ENCODE results near the gene TMEM47.

Gene TMEM47

GRCh38 chrX:34656842-34657725 lies at the start of gene TMEM47:
TSS of gene TMEM47 (minus strand) at chrX:34657285. CDS start at chrX:34657029, 256 bp downstream.
- TF ChIP-seq, protein P1, sequence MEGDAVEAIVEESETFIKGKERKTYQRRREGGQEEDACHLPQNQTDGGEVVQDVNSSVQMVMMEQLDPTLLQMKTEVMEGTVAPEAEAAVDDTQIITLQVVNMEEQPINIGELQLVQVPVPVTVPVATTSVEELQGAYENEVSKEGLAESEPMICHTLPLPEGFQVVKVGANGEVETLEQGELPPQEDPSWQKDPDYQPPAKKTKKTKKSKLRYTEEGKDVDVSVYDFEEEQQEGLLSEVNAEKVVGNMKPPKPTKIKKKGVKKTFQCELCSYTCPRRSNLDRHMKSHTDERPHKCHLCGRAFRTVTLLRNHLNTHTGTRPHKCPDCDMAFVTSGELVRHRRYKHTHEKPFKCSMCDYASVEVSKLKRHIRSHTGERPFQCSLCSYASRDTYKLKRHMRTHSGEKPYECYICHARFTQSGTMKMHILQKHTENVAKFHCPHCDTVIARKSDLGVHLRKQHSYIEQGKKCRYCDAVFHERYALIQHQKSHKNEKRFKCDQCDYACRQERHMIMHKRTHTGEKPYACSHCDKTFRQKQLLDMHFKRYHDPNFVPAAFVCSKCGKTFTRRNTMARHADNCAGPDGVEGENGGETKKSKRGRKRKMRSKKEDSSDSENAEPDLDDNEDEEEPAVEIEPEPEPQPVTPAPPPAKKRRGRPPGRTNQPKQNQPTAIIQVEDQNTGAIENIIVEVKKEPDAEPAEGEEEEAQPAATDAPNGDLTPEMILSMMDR (IDR thresholded peaks at IDR 0.05; ENCODE audit: borderline replicate concordance, control extremely low read depth, extremely low read depth, insufficient read depth, missing control alignments) = no peak
- in situ Hi-C loops (cut with MboI; ENCODE audit: low sequenced_read_pairs, unreplicated experiment) = no loop called here
- DNase-seq (ENCODE audit: low spot score) = no peak

DNA sequence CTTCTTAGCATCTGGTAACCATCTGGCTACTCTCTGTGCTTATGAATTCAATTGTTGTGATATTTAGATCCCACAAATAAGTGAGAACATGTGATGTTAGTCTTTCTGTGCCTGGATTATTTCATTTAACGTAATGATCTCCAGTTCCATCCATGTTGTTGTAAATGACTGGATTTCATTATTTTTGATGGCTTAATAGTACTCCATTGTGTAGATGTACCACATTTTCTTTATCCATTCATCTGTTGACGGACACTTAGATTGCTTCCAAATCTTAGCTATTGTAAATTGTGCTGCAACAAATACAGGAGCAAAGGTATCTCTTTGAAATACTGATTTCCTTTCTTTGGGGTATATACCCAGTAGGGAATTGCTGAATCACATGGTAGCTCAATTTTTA lies 30.0 kb upstream of the TMEM47 start:
- no peak for DNase-seq (ENCODE audit: low spot score)
- in situ Hi-C loops (cut with MboI; ENCODE audit: low sequenced_read_pairs, unreplicated experiment) = no loop called here
- TF ChIP-seq, protein P1 (IDR thresholded peaks at IDR 0.05; ENCODE audit: borderline replicate concordance, control extremely low read depth, extremely low read depth, insufficient read depth, missing control alignments) = no peak

DNA sequence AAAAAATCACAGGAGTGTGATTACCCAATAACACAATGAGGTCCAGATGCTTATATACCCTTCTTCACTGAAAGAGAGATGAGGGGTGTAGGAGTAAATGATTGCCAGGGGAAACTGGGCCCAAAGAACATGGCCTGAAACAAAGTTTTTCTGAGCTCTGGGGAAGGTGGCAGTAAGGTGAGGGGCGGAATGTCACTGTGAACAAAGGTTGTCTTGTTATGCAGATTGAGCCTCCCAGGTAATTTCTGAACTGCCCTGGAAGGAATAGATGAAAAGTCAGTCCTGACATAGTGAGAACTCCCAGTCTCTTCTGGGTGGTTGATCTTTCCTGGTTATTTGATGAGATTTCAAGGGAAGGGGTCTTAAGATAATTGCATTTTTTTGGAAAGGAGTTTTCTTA lies 2.5 kb upstream of the TMEM47 start:
- in situ Hi-C loops (cut with MboI; ENCODE audit: low sequenced_read_pairs, unreplicated experiment) = no loop called here
- TF ChIP-seq, protein P1 (IDR thresholded peaks at IDR 0.05; ENCODE audit: borderline replicate concordance, control extremely low read depth, extremely low read depth, insufficient read depth, missing control alignments) = no peak
- no peak for DNase-seq (ENCODE audit: low spot score)

DNA sequence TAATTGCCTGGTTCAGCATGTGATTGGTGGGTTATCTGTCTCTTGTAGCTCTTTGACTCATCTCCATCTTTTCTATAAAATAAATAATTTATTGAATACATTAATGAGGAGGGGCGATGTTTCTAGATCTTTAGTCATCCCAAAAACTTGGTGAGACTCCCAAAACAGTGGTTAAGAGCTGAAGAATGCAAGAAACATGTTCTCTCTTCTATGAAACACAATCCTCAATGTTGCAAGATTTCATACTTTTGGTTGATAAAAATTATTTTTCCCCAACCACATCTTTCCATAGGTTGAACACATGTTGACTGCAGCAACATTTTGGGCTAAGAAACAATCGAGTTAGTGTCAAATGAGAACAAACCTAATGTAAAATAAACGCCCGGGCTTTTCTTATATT lies 1.2 kb upstream of the TMEM47 start:
- DNase-seq (ENCODE audit: low spot score) = no peak
- TF ChIP-seq, protein P1 (IDR thresholded peaks at IDR 0.05; ENCODE audit: borderline replicate concordance, control extremely low read depth, extremely low read depth, insufficient read depth, missing control alignments) = no peak
- in situ Hi-C loops (cut with MboI; ENCODE audit: low sequenced_read_pairs, unreplicated experiment) = no loop called here

- no peak for DNase-seq (ENCODE audit: low spot score)
- in situ Hi-C loops (cut with MboI; ENCODE audit: low sequenced_read_pairs, unreplicated experiment) = no loop called here
- TF ChIP-seq, protein P1 (IDR thresholded peaks at IDR 0.05; ENCODE audit: borderline replicate concordance, control extremely low read depth, extremely low read depth, insufficient read depth, missing control alignments) = no peak
These were observed 613 bp upstream of the TMEM47 start for GRCh38 chrX:34657726-34658070.

GRCh38 chrX:34656467-34656841 lies 631 bp downstream of the TMEM47 start:
- TF ChIP-seq, protein P1 (IDR thresholded peaks at IDR 0.05; ENCODE audit: borderline replicate concordance, control extremely low read depth, extremely low read depth, insufficient read depth, missing control alignments) = no peak
- in situ Hi-C loops (cut with MboI; ENCODE audit: low sequenced_read_pairs, unreplicated experiment) = no loop called here
- DNase-seq (ENCODE audit: low spot score) = no peak
